HG03135 (cell line): ENCODE results near the gene CMTM4.
"Not testable (repeated sequence)": the region's sequence is repeated elsewhere in the genome, so short reads cannot be mapped to it uniquely, and the experiment has no call there.

Source experiments
- ATAC-seq: cut with Tn5 transposase; IDR thresholded peaks from one replicate; pipeline ENCODE4 v1.9.1; 2021; ENCODE audit warnings: mild to moderate bottlenecking, moderate library complexity; ENCODE audit not compliant: unreplicated experiment

CMTM4 gene

GRCh38 chr16:66569827-66570405, 126.6 kb downstream of the CMTM4 start:
- no peak for ATAC-seq

- ATAC-seq = no peak
These were observed 127.4 kb downstream of the CMTM4 start for GRCh38 chr16:66569131-66569530.

DNA sequence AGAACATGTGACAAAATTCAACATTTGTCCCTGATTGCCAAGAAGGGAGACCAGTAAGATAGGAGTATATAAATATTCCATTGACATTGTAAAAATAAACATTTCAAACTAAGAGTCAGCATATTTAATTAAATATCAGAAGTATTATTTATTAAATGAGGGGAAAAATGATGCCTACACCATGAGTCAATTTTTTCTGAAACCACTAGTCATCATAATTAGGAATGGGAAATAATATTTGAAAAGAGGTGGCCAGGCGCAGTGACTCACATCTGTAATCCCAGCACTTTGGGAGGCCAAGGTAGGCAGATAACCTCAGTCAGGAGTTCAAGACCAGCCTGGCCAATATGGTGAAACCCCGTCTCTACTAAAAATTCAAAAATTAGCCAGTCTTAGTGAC, 128.2 kb downstream of the CMTM4 start:
- no peak for ATAC-seq

- not testable (repeated sequence) for ATAC-seq
These were observed 129.3 kb downstream of the CMTM4 start for GRCh38 chr16:66567270-66567669.

DNA sequence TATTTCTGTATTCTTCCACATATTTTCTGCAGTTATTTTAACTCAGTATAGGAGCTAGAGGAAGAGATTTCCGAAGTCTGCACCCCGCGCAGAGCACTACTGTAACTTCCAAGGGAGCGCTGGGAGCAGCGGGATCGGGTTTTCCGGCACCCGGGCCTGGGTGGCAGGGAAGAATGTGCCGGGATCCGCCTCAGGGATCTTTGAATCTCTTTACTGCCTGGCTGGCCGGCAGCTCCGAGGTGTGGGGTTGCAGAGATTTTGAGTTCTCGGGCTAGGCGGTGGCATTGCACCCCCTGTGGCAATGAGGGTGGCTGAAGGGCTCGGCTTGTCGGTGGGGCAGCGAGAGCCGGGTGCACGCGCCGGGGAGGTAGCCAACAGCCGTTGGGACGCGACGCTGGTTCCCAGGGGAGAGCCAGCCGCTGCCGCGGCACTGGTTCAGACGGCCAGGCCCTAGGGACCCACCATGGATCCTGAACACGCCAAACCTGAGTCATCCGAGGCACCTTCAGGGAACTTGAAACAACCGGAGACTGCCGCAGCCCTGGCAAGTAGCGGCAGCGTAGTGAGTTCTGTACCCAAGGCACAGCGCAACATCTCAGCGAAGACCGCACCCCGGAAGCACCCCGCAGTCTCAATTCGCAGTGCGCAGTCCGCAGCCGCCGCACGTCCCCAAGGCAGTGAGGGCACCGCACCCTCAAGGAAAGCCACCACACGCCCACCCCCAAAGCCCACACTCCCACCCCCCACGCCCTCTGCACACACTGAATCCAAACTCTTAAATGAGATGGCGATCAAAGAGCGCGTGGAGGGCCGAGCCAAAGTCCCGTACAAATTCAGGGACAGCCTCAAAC, 130.3 kb downstream of the CMTM4 start, which contains the start of gene CMTM1:
Gene CMTM1 (plus strand): TSS at position 389 of the 851 bp plus-strand sequence. CDS start 75 bp downstream, at position 464.
- no peak for ATAC-seq
